NCI-H2107 treated with DMSO at 0.1 percent for 48 hours (cell line): ENCODE data around the gene SH2D5.

ENCODE experiments used
- DNase-seq: peaks from one replicate; lab custom pipeline; 2025; ENCODE audit not compliant: unreplicated experiment; lab: John Stamatoyannopoulos, UW

SH2D5 gene

DNA sequence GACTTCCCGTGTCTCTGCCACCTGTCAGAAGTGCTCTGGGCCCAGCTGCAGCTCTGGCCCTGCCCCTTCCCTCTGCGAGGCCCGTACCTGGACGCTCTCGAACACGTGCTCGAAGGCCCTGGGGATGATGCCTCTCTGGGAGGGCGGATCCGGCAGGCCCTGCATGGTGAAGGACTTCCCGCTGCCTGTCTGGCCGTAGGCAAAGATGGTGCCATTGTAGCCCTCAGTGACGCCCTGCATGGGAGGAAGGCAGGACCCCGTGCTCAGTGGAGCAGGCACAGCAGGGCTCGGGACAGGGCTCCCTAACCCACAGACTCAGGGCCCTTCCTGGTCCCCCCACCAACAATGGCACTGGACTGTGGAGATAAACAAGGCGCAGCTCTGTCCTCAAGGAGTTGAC, 17.1 kb downstream of the SH2D5 start:
- no peak for DNase-seq

DNA sequence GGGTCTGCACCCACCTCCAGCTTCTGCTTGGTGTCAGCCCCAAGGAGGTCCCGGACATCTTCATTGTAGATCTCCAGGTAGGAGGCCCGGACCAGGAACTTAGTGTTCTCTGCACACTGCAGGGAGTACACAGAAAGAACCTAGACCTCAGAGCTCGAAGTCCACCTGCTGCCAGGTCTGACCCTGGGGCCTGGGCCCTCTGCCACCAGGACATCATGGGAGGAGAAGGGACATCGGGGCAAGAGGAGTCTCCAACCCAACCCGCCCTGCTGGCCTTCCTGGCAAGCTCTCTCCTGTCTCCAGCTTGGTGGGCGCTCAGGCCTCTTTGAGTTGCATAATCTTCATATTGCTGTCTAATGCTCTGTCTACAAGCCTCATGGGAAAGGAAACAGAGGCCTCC, 19.1 kb downstream of the SH2D5 start:
- DNase-seq = no peak

DNA sequence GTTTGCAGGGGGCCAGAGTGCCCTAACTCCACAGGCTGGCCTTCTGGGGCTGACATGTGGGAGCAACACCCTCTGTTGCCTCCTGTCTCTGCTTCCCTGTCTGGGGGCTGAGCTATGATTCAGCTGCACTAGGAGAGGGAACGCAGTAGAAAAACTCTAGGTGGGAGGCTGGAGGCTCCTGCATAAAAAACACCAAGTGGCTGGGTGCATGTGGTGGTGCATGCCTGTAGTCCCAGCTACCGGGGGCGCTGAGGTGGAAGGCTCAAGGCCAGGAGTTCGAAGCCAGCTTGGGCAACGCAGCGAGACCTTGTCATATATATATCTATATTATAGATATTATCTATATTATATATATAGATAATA, 20.3 kb downstream of the SH2D5 start:
- DNase-seq = no peak

DNA sequence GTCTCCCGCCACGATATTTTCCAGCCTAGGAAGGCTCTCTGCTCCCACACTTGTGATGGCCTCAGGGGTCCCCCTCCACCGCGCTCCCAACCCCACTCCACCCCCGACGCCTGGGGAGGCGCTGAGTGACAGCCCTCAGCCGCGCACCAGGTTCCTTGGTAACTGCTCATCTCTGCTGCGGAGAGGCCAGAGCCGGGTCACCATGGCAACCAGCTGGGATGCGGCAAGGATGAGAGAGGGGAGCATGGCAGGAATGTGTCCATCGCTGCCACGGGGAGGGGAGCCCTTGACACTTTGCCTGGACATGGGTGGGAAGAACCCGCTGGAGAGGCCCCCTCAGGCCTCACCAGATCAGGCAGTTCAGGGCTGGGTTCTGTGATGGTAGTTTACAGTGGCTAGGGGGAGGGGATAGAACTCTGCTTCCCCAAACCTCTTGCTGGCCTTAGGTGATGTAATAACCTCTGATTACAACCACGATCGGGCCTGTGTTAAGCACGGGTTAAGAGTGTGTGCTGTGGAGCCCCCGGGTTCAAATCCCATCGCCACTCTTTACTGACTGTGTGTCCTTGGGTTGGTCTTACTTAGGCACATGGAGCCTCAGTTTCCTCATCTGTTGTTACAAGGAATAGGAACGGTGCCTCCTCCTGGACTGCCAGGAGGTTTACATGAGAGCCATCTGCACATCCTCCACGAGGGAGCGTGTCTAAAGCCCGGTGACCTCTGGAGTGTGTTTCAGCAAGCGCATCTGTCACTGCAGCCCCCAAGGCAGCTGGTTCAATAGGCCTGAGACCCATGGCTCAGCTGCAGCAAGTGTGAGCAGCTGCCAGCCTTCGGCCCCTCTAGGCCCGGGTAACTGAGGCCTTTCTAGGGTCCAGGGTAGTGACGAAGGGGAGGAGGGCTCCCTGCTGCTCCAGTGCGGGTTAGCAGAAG, 21.0 kb downstream of the SH2D5 start:
- DNase-seq = no peak

DNA sequence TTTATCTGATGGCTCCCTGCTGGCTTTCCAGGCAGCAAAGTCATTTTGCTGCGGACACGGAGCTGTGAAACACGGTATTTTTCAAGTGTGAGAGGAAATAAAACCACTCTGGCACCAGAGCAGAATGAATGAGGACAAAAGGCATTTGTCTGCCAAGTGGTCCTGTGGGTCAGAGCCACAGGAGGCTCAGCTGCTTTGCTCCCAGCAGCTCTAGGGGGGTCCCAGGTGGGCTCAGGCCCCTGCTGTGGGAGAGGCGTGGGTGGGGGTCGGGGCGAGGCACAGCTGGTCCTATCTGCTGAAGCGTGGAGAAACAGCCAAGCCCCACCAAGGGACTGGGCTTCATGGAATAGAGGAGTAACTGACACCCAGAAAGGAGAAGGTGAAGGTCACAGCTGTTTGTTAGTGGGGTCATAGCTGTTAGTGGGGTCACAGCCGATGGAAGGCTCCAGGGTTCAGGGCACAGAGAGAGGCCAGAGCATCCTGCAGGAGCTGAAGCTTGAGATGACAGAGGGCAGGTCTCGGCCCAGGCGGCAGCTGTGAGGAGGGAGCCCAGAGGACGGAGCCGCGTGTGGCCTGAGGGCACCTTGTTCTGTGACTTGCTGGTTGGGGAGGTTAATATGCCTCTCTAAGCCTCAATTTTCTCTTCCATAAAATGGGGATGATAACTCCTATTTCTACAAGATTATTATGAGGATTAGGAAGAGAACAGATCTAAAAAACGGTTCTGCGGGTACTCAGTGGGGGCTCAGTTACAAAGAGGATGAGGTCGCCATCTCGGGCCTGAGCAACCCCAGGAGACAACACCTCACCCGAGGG, 21.8 kb downstream of the SH2D5 start:
- DNase-seq = peak; percentile 57

DNA sequence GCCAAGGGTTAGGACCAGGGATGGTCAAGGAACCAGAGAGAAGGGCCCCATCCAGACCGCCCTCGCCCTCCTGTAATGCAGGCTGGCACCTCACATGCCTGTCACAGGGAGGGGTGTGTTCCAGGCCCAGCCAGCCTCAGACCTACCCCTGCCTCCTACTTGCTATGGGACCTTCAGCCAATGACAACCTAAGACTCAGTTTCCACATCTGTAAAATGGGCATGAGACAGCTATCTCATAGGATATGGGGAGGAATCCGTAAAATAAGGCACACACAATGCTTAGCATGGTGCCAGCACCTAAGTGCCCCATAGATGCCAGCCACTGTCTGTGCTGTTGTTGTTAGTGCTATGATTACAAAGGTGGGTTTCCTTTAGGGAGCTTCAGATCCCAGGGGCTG, 22.6 kb downstream of the SH2D5 start:
- DNase-seq = no peak

DNA sequence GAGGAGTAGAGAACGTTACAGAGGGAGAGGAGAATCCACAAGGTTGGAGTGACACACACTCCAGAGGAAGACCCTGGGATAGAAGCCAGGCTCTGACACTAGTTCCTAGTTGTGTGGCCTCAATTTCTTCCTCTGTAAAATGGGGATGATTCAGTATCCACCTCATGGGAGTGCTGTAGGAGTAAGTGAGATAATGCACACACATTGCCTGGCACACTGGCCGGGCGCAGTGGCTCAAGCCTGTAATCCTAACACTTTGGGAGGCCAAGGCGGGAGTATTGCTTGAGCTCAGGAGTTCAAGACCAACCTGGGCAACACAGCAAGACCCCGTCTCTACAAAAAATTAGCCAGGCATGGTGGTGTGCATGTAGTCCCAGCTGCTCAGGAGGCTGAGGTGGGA, 23.6 kb downstream of the SH2D5 start:
- DNase-seq = no peak

DNA sequence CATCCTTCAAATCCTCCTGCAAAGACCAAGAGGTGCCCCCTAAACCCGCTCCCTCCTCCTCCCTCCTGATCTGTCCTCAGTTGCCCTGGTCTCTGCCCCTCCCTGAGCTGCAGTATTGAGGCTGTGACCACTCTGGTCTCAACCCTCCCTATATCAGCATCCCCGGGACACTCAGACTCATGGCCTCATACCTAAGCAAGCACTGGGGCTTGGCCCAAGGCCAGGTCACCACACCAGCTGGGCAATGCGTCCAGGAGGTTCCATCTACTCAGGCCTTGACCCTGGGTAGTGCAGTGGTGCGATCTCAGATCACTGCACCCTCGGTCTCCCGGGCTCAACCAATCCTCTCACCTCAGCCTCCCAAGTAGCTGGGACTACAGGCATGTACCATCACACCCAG, 24.4 kb downstream of the SH2D5 start:
- DNase-seq = no peak

DNA sequence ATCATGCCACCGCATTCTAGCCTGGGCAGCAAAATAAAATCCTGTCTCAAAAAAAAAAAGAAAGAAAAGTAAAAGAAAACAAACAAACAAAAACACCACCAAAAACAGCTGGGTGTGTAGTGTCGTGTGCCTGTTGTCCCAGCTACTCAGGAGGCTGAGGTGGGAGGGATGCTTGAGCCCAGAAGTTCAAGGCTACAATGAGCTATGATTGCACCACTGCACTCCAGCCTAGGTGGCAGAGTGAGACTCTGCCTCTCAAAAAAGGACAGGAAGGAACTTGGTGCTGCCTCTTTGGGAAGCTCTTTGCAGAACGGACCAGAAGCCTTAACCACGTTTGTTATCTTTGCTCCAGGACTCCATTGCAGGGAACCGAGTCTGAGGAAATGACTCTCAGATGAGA, 25.7 kb downstream of the SH2D5 start:
- DNase-seq = no peak

DNA sequence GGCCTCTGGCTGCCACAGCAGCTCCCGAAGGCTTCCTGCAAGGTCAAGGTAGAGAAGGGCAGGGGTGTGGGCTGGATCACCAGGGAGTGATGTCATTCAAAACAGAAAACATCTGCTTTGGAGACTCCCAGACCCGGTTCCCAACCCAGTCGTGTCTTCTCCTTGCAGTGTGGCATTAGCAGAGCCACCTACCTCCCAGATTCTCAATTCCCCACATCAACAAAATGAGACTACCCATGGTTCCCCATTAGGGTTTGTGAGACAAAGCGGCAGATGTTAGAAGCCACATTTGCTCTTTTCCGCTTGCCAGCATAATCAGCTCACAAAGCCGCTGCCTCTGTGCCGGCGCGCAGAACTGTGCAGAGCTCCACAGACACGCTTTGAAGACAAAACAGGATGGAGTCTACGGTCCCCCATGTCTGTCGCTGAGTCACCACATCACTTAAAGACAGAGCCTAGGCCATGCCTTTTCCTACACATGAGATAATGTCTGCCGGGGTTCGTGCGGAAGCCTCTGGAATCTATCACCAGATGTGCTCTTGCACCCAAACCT, 27.2 kb downstream of the SH2D5 start:
- no peak for DNase-seq

DNA sequence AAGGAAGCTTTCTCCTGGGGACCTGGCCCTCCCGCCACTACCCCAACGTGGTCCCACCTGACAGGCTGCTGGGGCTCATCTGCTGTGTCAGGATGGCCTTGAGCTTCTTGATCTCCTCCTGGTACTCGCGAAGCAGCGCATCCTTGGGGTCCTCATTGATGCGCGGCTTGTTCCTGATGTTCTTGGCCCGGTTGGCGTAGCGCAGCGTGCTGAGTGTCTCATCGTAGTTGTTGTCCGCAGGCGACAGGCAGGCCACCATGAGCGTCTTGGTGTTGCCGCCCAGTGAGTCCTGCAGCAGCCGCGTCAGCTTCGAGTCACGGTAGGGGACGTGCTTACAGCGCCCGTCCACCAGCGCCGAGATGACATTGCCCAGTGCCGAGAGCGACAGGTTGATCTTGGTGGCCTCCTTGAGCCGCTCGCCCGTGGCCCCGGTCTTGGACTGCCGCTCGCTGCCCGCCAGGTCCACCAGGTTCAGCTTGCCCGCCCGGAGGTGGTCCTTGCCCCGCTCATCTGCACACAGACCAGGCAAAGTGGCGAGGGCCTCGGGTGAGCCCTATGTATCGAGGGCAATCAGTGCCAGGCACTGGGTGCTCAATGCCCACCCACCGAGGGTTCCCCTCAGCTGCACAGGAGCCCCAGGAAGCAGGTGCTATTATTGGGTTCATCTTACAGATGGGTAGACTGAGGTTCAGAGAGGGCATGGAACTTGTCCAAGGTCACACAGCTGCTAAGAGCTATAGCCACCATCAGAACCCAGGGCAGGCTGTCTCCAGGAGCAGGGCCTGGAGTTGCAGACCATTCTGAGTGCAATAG, 27.9 kb downstream of the SH2D5 start:
- no peak for DNase-seq

DNA sequence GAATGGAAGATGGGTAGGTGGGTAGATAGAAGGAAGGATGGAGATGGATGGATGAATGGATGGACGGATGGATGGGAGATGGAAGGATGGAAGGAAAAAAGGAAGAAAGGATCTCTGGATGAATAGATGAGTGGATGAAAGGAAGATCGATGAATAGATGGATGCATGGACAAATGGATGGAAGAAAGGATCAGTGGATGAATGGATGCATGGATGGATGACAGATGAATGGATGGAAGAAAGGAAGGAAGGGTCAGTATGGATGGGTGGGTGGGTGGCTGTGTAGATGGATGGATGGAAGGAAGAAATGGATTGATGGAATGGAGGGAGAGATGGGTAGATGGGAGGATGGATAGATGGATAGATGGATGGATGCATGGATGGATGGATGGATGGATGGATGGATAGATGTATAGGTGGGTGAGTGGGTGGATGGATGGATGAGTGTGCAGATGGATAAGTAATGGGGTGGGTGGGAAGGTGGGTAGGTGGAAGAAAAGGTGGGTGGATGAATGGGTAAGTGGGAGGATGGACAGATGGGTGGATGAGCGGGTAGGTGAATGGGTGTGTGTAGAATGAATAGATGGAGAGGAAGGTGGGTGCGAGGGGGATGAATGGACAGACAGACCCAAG, 29.3 kb downstream of the SH2D5 start:
- no peak for DNase-seq

DNA sequence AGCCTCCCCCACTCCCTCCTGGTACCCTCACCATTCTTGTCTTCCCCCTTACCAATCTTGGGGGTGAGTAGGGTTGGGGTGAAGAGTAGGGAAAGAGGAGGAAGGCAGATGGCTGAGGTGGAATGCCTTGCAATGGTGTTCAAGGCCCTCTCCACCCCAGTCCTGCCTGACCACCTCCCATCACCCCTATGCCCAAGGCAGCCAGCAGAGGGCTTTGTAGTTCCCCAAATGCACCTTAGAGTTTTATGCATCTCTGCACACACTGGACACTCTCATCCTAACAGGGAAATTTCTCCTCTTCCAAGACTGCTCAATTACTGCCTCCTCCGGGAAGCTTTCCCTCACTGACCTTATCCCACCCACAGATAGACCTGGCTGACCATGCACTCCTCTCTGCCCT, 30.1 kb downstream of the SH2D5 start:
- no peak for DNase-seq

DNA sequence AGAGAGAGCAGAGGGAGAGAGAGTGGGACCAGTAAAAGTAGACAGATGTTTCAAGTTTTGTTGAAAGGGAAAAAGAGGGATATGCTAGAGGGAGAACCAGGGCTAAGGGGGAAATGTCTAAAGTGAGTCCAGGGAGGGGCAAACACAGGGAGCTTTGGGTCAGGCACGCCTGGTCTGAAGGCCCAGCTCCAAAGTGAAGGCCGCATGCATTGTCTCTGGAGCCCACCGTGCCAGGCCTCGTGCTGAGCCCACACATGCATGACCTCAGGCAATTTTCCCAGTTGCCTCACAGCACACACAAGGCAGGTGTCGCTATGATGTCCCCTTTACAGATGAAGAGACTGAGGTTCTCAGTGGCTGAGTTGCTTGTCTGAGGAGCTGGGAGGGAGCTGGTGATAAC, 30.7 kb downstream of the SH2D5 start:
- no peak for DNase-seq

DNA sequence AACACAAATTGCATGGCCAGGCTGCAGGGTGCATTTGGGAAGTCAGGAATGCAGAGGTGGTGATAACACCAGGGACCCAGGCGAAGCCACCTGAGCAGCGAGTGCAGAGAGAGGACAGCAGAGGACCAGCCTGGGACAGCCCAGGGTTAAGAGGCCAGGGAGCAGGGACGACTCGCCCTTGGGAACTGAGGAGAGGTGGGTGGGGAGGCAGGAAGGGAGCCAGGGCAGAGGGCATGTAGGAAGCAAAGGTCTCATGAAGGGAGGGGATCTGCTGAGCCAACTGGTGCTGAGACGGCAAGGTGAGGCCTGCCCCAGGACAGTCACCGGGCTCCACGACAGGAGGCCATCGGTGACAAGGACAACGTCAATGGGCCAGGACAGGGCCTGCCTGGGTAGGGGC, 31.1 kb downstream of the SH2D5 start:
- no peak for DNase-seq

DNA sequence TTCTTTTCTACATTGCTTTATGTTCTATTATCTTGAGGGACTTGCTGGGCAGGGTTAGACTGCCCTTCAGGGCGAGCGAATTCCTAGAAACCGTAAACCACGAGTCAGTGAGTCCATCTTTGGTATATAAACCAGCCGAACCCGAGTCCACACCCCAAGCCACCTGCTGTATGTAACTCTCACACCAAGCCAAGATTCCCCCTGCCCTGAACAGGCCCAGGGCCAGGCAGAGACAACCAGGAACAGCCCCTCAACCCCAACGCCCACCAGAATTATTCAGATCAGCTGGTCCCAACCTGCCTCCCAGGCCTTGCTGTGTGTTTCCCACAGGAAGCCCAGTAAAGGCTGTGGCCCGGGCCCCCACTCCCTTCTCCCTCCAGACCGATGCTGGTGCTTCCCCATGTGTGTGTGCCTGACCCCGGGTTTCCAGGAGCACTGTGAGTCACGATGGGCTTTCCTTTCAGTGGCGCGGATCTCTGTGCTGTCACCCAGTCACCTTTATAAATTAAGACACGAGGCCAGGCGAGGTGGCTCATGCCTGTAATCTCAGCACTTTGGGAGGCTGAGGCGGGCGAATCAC, 31.8 kb downstream of the SH2D5 start:
- DNase-seq = no peak

DNA sequence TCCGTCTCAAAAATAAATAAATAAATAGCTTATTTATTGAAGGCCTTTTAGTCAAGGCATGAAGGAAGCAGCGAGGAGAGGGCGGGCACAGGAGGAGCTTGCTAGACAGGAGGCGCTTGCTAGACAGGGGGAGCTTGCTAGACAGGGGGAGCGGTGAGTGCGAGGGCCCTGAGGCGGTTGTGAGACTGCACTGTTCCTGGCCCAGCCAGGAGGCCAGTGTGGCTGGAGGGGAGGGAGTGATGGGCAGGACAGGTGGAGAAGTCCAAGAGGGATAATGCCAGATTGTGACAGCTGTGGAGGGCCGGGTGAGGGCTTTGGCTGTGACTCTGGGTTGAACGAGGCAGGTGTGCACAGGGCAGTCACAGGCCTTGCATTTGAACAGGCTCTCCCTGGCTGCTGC, 32.9 kb downstream of the SH2D5 start:
- no peak for DNase-seq

DNA sequence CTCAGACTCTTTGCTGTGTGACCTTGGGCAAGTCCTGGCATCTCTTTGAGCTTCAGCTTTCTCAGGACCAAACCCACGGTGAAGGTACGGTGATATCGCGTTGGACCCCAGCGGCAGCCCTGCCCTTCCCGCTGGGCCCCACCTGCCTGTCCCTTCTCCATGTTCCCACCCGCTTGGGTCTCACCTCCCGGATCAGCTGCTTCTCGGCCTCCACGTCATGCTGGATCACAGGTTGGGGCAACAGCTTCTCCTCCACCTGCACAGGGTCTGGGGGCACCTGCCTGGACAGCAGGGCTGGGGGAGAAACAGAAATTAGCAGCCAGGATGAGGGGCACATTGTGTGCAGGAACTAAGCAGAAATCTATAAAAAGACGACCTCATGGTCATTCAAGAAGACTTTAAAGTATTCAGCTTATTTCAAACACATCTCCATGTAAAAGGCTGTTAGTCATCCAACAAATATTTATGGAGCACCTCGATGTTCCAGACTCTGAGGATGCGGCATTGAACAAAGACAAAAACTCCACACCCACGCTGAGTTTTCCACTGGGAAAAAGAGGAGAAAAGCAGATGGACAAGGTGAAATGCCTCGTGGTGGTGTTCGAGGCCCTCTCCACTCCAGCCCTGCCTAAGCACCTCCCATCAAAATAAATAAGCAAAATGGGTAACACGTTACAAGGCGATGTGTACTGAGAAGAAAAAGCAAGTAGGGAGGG, 34.1 kb downstream of the SH2D5 start:
- no peak for DNase-seq

DNA sequence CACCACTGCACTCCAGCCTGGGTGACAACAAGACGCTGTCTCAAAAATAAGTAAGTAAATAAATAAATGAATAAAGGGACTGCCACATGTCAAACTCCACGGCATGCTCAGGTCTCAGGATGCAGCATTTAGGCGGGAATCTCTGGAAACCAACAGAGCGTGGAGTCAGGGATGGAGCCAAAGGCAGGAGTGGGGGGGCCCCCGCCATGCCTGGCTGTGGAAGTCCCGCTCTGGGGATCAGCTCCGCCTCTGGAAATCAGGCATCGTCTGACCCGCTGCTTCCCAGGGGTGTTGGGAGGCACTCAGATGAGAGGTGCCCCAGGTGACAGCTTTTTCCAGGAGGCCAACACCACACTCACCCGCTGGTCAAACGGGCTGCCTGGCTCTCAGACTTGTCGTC, 34.9 kb downstream of the SH2D5 start:
- no peak for DNase-seq
